Peyer's patch (tissue), 4 donors: ENCODE data around the gene SLC5A4. TPM values are rescaled to one million over a fixed set of nuclear protein-coding genes. Genes with fewer than 3 reads are reported as not detected.
A peak's percentile ranks its signal among the peaks of the same experiment; 100 is the strongest.

Experiments
- DNase-seq, 3 donors: peaks; one replicate each; pipeline ENCODE4 v3.0.0-alpha.2; 2017 to 2019
- H3K27ac ChIP-seq, 4 donors: fragments of 200-600 bp; sonication (generic); one replicate each; pipeline ENCODE4 v1.5.1; 2016 to 2019
- H3K27me3 ChIP-seq, 2 donors: fragments of 200-600 bp; sonication (generic); one replicate each; pipeline ENCODE4 v1.5.1; 2019
- H3K36me3 ChIP-seq, 3 donors: fragments of 200-600 bp; sonication (generic); one replicate each; pipeline ENCODE4 v1.5.1; 2016 to 2019
- H3K4me1 ChIP-seq, 4 donors: fragments of 200-600 bp; sonication (generic); one replicate each; pipeline ENCODE4 v1.5.1; 2016 to 2019
- H3K4me3 ChIP-seq, 4 donors: fragments of 200-600 bp; sonication (generic); 1 replicate in 3 of 4; 2 replicates in 1 of 4; pipeline ENCODE4 v1.5.1; 2016 to 2019; ENCODE audit warnings: mild to moderate bottlenecking in 1 of 4
- H3K9me3 ChIP-seq, 4 donors: fragments of 200-600 bp; sonication (generic); one replicate each; pipeline ENCODE4 v1.5.1; 2016 to 2019; ENCODE audit warnings: mild to moderate bottlenecking in 1 of 4
- POLR2A ChIP-seq, 2 donors: fragments of 450-650 bp; IDR thresholded peaks; one replicate each; pipeline ENCODE4 v1.5.1; 2017; ENCODE audit warnings: antibody characterized with exemption in 2 of 2, mild to moderate bottlenecking in 2 of 2, moderate library complexity in 2 of 2
- total RNA-seq, 4 donors: library from RNA; depleted of rRNA; stranded (reverse); fragments of >200 nt; gene quantifications; one replicate each; pipeline ENCODE4 v1.1.0, GENCODE V29; 2016
- TF ChIP-seq, protein P1 (sequence below), 6 experiments: fragments of 450-650 bp in 4 of 6; fragments of 200-600 bp in 2 of 6; sonication (generic) in 1 of 6; IDR thresholded peaks; one replicate each; pipeline ENCODE4 v1.5.1; 2017 to 2019; ENCODE audit warnings: antibody characterized with exemption in 6 of 6, mild to moderate bottlenecking in 3 of 6, moderate library complexity in 1 of 6

SLC5A4 gene
- total RNA-seq, 4 donors from 2014 or later = 1.7 to 56.9 (median 19.0) TPM

DNA sequence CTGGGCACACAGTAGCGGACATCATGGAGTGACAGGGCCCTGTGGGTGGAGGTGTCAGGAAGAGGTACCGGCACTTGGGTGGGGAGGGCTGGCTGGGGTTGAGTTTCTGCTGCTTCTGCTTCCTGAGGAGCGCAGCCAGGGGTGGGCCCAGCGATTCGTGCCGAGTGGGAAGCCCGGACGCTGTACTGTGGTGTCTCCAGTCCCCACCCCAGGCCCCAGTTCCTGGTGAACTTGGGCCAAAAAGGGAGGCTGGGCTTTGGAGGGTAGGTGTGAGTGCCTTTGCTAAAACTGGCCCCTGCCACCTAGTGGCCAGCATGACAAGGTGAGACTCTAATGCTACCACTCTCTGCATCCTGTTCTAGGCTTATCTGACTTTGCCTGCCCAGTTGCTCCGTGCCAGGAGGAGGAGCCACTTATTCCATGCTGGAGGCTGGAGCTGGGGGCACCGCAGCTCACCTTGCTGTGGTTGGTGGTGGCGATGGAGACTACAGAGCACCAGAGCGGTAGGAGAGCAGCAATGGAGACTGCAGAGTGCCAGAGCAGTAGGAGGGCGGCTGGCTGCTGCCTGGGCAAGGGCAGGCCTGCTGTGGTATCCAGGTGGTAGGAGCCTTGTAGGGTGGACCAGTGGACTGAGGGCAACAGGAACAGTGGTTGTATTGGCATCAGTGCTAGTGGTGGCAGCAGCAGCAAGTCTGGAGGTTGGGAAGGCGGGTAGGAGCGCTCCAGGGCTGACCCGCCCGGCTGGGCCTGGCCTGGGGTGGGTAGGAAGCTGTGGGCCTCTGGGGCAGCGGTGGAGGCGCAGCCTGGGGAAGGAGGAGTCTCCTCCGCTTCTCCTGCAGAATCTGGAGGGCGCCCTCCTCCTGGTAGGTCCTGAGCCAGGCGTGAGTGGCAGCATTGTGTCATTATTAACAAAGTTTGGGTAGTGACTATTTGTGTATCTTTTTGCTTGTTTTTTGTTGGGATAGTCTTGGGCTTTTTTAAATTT, 48.1 kb downstream of the SLC5A4 start:
- no peak for TF ChIP-seq POLR2A (IDR thresholded peaks at IDR 0.05)
- TF ChIP-seq, protein P1, sequence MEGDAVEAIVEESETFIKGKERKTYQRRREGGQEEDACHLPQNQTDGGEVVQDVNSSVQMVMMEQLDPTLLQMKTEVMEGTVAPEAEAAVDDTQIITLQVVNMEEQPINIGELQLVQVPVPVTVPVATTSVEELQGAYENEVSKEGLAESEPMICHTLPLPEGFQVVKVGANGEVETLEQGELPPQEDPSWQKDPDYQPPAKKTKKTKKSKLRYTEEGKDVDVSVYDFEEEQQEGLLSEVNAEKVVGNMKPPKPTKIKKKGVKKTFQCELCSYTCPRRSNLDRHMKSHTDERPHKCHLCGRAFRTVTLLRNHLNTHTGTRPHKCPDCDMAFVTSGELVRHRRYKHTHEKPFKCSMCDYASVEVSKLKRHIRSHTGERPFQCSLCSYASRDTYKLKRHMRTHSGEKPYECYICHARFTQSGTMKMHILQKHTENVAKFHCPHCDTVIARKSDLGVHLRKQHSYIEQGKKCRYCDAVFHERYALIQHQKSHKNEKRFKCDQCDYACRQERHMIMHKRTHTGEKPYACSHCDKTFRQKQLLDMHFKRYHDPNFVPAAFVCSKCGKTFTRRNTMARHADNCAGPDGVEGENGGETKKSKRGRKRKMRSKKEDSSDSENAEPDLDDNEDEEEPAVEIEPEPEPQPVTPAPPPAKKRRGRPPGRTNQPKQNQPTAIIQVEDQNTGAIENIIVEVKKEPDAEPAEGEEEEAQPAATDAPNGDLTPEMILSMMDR (IDR thresholded peaks at IDR 0.05) = peak in 5 of 6 experiments; percentile 8 to 78 (median 68)
- H3K27me3 ChIP-seq = no peaks in the 10 kb centered on the region
- H3K36me3 ChIP-seq = no peaks in the 10 kb centered on the region
- no peak overlapping the region for H3K27ac ChIP-seq
- peaks cover 0 to 23% (median 3%) of the 10 kb centered on the region in 4 donors for H3K4me1 ChIP-seq
- peak in 2 of 3 donors; percentile 67 to 75 for DNase-seq
- no peaks in the 10 kb centered on the region for H3K9me3 ChIP-seq
- no peak overlapping the region for H3K4me3 ChIP-seq

DNA sequence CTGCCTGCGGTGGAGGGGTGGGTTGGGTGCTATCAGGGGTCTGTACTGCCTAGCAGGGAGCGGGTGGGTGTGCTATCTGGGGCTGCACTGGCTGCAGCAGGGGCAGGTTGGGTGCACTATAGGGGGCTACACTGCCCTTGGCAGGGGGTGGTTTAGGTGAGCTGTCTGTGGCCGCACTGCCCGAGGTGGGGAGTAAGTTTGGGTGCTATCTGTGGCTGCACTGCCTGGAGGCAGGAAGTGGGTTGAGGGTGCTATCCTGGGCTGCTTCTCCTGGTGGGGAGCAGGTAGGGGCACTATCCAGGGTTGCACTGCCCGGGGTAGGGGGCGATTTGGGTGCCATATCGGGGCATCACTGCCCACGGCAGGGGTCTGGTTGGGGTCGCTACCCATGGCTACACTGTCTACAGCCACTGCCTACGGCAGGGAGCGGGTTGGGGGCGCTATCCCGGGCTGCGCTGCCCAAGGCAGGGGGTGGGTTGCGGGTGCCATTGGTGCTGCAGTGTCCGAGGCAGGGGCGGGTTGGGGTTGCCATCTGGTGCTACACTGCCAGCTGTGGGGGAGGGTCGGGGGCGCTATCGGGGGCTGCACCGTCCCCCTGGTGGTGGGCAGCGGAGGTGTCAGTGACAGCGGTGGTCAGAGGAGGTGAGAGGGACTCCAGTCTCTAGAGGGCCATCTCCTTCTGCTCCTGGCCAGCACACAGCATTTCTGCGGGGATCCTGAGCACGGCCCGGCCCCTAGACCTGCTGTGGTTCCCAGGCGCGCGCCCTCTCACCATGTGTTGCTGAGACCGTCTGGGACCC, 49.0 kb downstream of the SLC5A4 start:
- H3K4me3 ChIP-seq = no peak overlapping the region
- peaks cover 0 to 23% (median 3%) of the 10 kb centered on the region in 4 donors for H3K4me1 ChIP-seq
- no peaks in the 10 kb centered on the region for H3K36me3 ChIP-seq
- H3K27ac ChIP-seq = no peak overlapping the region
- TF ChIP-seq, protein P1 (IDR thresholded peaks at IDR 0.05) = no peak
- no peak for TF ChIP-seq POLR2A (IDR thresholded peaks at IDR 0.05)
- H3K27me3 ChIP-seq = no peaks in the 10 kb centered on the region
- DNase-seq = no peak
- H3K9me3 ChIP-seq = no peaks in the 10 kb centered on the region

DNA sequence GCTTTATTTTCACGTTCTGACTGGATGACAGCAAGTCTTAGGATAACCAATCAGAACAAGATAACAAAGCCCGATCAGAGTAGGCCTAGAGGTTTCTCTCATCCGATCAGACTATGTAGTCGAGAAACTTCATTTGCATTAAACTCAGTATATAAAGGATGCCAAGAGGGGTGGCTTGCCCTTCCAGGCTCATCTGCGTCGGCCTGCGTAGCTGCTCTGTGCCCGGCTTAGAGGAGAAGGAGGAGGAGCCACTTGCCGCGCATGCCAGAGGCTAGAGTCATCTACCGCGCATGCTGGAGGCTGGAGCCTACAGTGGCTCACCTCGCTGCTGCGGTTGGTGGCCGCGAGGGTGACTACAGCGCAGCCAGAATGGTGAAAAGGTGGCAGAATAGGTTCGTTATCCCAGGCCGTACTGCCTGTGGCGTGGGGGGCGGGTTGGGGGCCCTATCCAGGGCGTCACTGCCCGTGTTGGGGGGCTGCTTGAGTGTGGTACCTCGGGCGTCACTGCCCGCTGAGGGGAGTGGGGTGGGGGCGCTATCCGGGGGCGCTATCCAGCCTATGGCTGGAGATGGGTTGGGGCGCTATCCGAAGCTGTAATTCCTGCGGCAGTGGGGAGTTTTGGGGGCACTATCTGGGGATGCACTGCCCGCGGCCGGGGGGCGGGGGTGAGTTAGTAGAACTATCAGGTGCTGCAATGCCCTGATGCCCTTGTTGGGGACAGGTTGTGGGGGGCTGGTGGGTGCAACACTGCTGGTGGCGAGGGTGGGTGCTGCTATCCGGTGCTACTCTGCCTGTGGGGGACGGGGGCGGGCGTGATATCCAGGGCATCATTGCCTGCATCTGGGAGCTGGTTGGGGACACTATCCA, 50.1 kb downstream of the SLC5A4 start, which contains the start of gene RFPL2:
TSS of gene RFPL2 (minus strand) at position 218 of the 867 bp plus-strand sequence. CDS start 2,622 bp downstream, outside the sequence.
- Histone ChIP-seq H3K4me3 (peak within 1 kb of the TSS in 3 of 4 donors; percentile 20 to 44 (median 41)), H3K27ac (no peak within 1 kb of the TSS), H3K27me3 (no peaks in the 10 kb centered on the region), H3K36me3 (no peaks in the 10 kb centered on the region), H3K9me3 (no peaks in the 10 kb centered on the region), H3K4me1 (peaks cover 0 to 23% (median 3%) of the 10 kb centered on the region in 4 donors)
- DNase-seq = peak in 2 of 3 donors; percentile 64 to 68
- TF ChIP-seq POLR2A (IDR thresholded peaks at IDR 0.05) = no peak
- TF ChIP-seq, protein P1 (IDR thresholded peaks at IDR 0.05) = peak in 2 of 6 experiments; percentile 3 to 7

DNA sequence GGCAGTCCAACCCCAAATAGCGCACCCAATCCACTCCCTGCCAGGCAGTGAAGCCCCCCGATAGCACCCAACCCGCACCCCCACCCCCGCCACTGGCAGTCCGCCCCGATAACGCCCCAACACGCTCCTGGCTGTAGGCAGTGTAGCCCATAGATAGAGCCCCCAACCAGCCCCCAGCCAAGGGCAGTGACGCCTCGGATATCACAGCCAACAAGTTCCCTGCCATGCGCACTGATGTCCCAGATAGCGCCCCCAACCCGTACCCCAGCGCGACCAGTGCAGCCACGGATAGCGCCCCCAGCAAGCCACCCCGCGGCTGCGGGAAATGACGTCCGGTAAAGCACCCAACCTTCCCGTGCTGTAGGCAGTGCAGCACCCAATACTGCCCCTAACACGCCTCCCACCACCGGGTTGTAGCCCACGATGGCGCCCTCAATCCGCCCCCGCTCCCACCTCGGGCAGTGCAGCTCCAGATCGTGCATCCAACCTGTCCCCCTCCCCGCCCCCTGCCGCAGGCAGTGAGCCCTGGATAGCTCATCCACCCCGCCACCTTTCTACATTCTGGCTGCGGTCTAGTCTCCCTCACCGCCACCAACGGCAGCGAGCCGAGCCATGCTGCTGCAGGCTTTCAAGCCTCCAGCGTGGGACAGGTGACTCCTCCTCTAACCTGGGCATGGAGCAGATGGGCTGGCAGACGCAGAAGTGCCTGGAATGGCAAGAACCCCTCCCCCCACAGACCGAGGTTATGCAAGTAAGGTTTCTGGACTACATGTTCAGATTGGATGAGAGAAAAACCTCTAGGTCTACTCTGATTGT, 50.9 kb downstream of the SLC5A4 start:
- no peaks in the 10 kb centered on the region for H3K36me3 ChIP-seq
- H3K27me3 ChIP-seq = no peaks in the 10 kb centered on the region
- H3K27ac ChIP-seq = no peak overlapping the region
- peak overlapping the region in 3 of 4 donors; percentile 20 to 44 (median 41) for H3K4me3 ChIP-seq
- DNase-seq = no peak
- TF ChIP-seq, protein P1 (IDR thresholded peaks at IDR 0.05) = no peak
- no peak for TF ChIP-seq POLR2A (IDR thresholded peaks at IDR 0.05)
- H3K4me1 ChIP-seq = peaks cover 0 to 23% (median 3%) of the 10 kb centered on the region in 4 donors
- H3K9me3 ChIP-seq = no peaks in the 10 kb centered on the region
